WTC11 (cell line): Measurements from ENCODE around the gene MAPKAP1. TPM values are rescaled to one million over a fixed set of nuclear protein-coding genes. Genes with fewer than 3 reads are reported as not detected.

Experiments used
- ATAC-seq: fragments of 200-7000 bp; cut with Tn5 transposase; 2 replicates; pipeline ENCODE4 v1.10.0; 2021; ENCODE audit warnings: mild to moderate bottlenecking, moderate library complexity
- CTCF ChIA-PET: fragments of 300-600 bp; sonication (Branson Sonifier 250); formaldehyde crosslinking; loops from one replicate; lab custom pipeline; 2021; ENCODE audit warnings: antibody characterized with exemption; lab: Charles Lee
- POLR2A ChIA-PET: fragments of 350-600 bp; sonication (Branson Sonifier 250); formaldehyde crosslinking; loops from one replicate; lab custom pipeline; 2021; ENCODE audit warnings: antibody characterized with exemption; lab: Charles Lee
- DNase-seq: peaks from one replicate; pipeline ENCODE4 v3.0.0; 2021; ENCODE audit warnings: low spot score
- H3K27ac Mint-ChIP-seq: 2 replicates; pipeline ENCODE4 v1.8.0; 2021; ENCODE audit warnings: mixed read lengths
- H3K27me3 Mint-ChIP-seq: 2 replicates; pipeline ENCODE4 v1.8.0; 2021; ENCODE audit warnings: low read depth, mild to moderate bottlenecking, moderate library complexity, mixed read lengths
- H3K36me3 Mint-ChIP-seq: 2 replicates; pipeline ENCODE4 v1.8.0; 2021; ENCODE audit warnings: mixed read lengths
- H3K4me1 Mint-ChIP-seq: 2 replicates; pipeline ENCODE4 v1.8.0; 2022; ENCODE audit warnings: mixed read lengths
- H3K4me3 Mint-ChIP-seq: 2 replicates; pipeline ENCODE4 v1.8.0; 2021; ENCODE audit warnings: mild to moderate bottlenecking, moderate library complexity, mixed read lengths
- H3K9me3 Mint-ChIP-seq: 2 replicates; pipeline ENCODE4 v1.8.0; 2021; ENCODE audit warnings: mixed read lengths
- ATF3 ChIP-seq: sonication (generic); formaldehyde crosslinking; conservative IDR thresholded peaks from 2 replicates; pipeline ENCODE4 v1.8.1; 2022; ENCODE audit warnings: mild to moderate bottlenecking, missing genetic modification reagents
- ATF6 ChIP-seq: sonication (generic); formaldehyde crosslinking; IDR thresholded peaks from 2 replicates; pipeline ENCODE4 v1.8.1; 2023; ENCODE audit warnings: mild to moderate bottlenecking, missing genetic modification reagents
- ETV6 ChIP-seq: sonication (generic); formaldehyde crosslinking; IDR thresholded peaks from 2 replicates; pipeline ENCODE4 v1.8.1; 2022; ENCODE audit warnings: mild to moderate bottlenecking, missing genetic modification reagents
- FOXP1 ChIP-seq: sonication (generic); formaldehyde crosslinking; IDR thresholded peaks from 2 replicates; pipeline ENCODE4 v1.8.0; 2022; ENCODE audit warnings: missing genetic modification reagents, mild to moderate bottlenecking, moderate library complexity, borderline replicate concordance
- GABPB1 ChIP-seq: sonication (generic); formaldehyde crosslinking; IDR thresholded peaks from 2 replicates; pipeline ENCODE4 v1.8.1; 2023; ENCODE audit warnings: mild to moderate bottlenecking, missing genetic modification reagents
- MLX ChIP-seq: sonication (generic); formaldehyde crosslinking; IDR thresholded peaks from 2 replicates; pipeline ENCODE4 v1.8.1; 2023; ENCODE audit warnings: mild to moderate bottlenecking, missing genetic modification reagents, moderate library complexity
- MYBL2 ChIP-seq: sonication (generic); formaldehyde crosslinking; IDR thresholded peaks from 2 replicates; pipeline ENCODE4 v1.8.1; 2023; ENCODE audit warnings: mild to moderate bottlenecking, moderate library complexity, missing genetic modification reagents
- NR1H2 ChIP-seq: sonication (generic); formaldehyde crosslinking; IDR thresholded peaks from 2 replicates; pipeline ENCODE4 v1.9.0; 2021; ENCODE audit warnings: mild to moderate bottlenecking, moderate library complexity, missing genetic modification reagents
- NR2C2 ChIP-seq: sonication (generic); formaldehyde crosslinking; IDR thresholded peaks from 2 replicates; pipeline ENCODE4 v1.8.0; 2022; ENCODE audit warnings: mild to moderate bottlenecking, missing genetic modification reagents
- TCF7 ChIP-seq: sonication (generic); formaldehyde crosslinking; IDR thresholded peaks from 2 replicates; pipeline ENCODE4 v1.8.0; 2022; ENCODE audit warnings: mild to moderate bottlenecking, low read depth, missing genetic modification reagents, moderate library complexity
- ZNF138 ChIP-seq: sonication (generic); formaldehyde crosslinking; conservative IDR thresholded peaks from 2 replicates; pipeline ENCODE4 v1.8.1; 2022; ENCODE audit warnings: mild to moderate bottlenecking, moderate library complexity, missing genetic modification reagents
- ZNF232 ChIP-seq: sonication (generic); formaldehyde crosslinking; IDR thresholded peaks from 2 replicates; pipeline ENCODE4 v1.8.0; 2022; ENCODE audit warnings: mild to moderate bottlenecking, missing genetic modification reagents
- ZNF512 ChIP-seq: sonication (generic); formaldehyde crosslinking; IDR thresholded peaks from 2 replicates; pipeline ENCODE4 v1.8.1; 2022; ENCODE audit warnings: missing genetic modification reagents, borderline replicate concordance
- total RNA-seq: library from RNA; stranded (reverse); gene quantifications from 3 replicates; pipeline ENCODE4 v1.2.3, GENCODE V29; 2021
- TF ChIP-seq, protein P1 (sequence below): fragments of 200-600 bp; IDR thresholded peaks from 2 replicates; pipeline ENCODE4 v1.8.0; 2022; ENCODE audit warnings: antibody characterized with exemption
- TF ChIP-seq, protein P2 (sequence below): fragments of 250-450 bp; sonication (Bioruptor Pico); IDR thresholded peaks from 2 replicates; pipeline ENCODE4 v1.8.0; 2021; ENCODE audit warnings: mild to moderate bottlenecking
- TF ChIP-seq, protein P3 (sequence below): sonication (generic); formaldehyde crosslinking; conservative IDR thresholded peaks from 2 replicates; pipeline ENCODE4 v1.8.1; 2023; ENCODE audit warnings: mild to moderate bottlenecking, low read depth, missing genetic modification reagents, moderate library complexity
- TF ChIP-seq, protein P4 (sequence below): sonication (generic); formaldehyde crosslinking; IDR thresholded peaks from 2 replicates; pipeline ENCODE4 v1.8.1; 2022; ENCODE audit warnings: low read depth, missing genetic modification reagents, borderline replicate concordance

MAPKAP1 gene
- total RNA-seq, 1 experiment from 2014 or later = 111 TPM

DNA sequence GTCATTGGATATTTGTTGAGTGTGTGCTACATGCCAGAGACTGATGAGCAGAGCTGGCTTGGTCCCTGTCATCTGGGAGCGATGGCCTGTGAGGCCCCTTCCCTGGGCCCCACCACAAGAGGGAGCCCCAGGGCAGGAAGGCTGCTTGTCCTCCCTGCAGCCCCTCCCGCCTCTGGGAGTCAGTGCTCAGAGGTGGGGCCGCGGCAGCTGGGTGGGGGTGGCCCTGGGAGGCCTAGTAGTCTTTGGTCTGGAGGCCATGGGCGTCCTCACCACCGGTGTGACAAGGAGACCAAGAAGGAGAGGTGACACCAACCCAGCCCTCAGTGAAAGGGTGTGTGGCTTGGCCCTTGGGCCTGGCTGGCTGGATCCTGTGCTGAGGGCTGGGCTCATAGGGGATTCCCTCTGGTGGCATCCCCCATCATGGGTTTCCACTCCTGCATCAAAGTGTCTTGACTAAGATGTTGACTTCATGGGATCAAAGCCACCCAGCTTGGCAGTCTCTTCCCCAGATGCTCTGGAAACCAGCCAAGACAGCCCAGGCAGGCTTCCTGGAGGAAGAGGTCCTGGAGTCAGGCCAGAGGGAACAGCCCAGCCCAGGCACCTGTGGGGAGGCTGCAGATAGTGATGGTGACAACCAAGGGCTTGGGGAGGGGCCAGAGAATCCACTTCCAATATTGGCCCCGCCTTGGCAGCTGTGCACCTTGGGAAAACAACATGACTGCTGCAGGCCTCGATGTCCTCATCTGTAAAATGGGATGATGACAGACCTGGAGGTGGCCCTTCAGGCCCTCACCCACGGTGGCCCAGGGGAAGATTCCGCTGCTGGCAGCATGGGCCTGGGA, 278.7 kb downstream of the MAPKAP1 start:
- H3K4me1 Mint-ChIP-seq = peaks cover 5% of the 10 kb centered on the region
- DNase-seq = peak; percentile 77
- no peaks in the 10 kb centered on the region for H3K9me3 Mint-ChIP-seq
- H3K36me3 Mint-ChIP-seq = no peaks in the 10 kb centered on the region
- H3K27ac Mint-ChIP-seq = no peak overlapping the region
- TF ChIP-seq NR2C2 (CRISPR knock-in tag) (no peak), ATF6 (CRISPR knock-in tag) (no peak)
- TF ChIP-seq, protein P1, sequence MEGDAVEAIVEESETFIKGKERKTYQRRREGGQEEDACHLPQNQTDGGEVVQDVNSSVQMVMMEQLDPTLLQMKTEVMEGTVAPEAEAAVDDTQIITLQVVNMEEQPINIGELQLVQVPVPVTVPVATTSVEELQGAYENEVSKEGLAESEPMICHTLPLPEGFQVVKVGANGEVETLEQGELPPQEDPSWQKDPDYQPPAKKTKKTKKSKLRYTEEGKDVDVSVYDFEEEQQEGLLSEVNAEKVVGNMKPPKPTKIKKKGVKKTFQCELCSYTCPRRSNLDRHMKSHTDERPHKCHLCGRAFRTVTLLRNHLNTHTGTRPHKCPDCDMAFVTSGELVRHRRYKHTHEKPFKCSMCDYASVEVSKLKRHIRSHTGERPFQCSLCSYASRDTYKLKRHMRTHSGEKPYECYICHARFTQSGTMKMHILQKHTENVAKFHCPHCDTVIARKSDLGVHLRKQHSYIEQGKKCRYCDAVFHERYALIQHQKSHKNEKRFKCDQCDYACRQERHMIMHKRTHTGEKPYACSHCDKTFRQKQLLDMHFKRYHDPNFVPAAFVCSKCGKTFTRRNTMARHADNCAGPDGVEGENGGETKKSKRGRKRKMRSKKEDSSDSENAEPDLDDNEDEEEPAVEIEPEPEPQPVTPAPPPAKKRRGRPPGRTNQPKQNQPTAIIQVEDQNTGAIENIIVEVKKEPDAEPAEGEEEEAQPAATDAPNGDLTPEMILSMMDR = peak; percentile 73
- TF ChIP-seq, protein P2, sequence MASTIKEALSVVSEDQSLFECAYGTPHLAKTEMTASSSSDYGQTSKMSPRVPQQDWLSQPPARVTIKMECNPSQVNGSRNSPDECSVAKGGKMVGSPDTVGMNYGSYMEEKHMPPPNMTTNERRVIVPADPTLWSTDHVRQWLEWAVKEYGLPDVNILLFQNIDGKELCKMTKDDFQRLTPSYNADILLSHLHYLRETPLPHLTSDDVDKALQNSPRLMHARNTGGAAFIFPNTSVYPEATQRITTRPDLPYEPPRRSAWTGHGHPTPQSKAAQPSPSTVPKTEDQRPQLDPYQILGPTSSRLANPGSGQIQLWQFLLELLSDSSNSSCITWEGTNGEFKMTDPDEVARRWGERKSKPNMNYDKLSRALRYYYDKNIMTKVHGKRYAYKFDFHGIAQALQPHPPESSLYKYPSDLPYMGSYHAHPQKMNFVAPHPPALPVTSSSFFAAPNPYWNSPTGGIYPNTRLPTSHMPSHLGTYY (CRISPR knock-in tag) = no peak
- TF ChIP-seq, all 79 proteins: peak for 1
- CTCF ChIA-PET = interaction anchor here (1.1 to 2.0 kb wide), 9 partner anchors 21 to 806 kb away, joined by 3 to 7 read pairs (median 4); no protein-coding TSS in a partner anchor
- ATAC-seq = peak; percentile 49
- no peaks in the 10 kb centered on the region for H3K27me3 Mint-ChIP-seq
- no peak overlapping the region for H3K4me3 Mint-ChIP-seq
- POLR2A ChIA-PET = no interaction called here

GRCh38 chr9:125427556-125427955, 279.5 kb downstream of the MAPKAP1 start:
- TF ChIP-seq, protein P3, sequence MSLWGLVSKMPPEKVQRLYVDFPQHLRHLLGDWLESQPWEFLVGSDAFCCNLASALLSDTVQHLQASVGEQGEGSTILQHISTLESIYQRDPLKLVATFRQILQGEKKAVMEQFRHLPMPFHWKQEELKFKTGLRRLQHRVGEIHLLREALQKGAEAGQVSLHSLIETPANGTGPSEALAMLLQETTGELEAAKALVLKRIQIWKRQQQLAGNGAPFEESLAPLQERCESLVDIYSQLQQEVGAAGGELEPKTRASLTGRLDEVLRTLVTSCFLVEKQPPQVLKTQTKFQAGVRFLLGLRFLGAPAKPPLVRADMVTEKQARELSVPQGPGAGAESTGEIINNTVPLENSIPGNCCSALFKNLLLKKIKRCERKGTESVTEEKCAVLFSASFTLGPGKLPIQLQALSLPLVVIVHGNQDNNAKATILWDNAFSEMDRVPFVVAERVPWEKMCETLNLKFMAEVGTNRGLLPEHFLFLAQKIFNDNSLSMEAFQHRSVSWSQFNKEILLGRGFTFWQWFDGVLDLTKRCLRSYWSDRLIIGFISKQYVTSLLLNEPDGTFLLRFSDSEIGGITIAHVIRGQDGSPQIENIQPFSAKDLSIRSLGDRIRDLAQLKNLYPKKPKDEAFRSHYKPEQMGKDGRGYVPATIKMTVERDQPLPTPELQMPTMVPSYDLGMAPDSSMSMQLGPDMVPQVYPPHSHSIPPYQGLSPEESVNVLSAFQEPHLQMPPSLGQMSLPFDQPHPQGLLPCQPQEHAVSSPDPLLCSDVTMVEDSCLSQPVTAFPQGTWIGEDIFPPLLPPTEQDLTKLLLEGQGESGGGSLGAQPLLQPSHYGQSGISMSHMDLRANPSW (CRISPR knock-in tag) = no peak
- TF ChIP-seq ZNF138 = no peak
- TF ChIP-seq MYBL2 (CRISPR knock-in tag) = no peak
- TF ChIP-seq TCF7 (CRISPR knock-in tag) = no peak
- no peak for TF ChIP-seq NR1H2 (CRISPR knock-in tag)
- no peak for TF ChIP-seq GABPB1
- no peak for TF ChIP-seq FOXP1 (CRISPR knock-in tag)
- no peak for TF ChIP-seq ZNF512
- TF ChIP-seq, protein P4, sequence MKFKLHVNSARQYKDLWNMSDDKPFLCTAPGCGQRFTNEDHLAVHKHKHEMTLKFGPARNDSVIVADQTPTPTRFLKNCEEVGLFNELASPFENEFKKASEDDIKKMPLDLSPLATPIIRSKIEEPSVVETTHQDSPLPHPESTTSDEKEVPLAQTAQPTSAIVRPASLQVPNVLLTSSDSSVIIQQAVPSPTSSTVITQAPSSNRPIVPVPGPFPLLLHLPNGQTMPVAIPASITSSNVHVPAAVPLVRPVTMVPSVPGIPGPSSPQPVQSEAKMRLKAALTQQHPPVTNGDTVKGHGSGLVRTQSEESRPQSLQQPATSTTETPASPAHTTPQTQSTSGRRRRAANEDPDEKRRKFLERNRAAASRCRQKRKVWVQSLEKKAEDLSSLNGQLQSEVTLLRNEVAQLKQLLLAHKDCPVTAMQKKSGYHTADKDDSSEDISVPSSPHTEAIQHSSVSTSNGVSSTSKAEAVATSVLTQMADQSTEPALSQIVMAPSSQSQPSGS (CRISPR knock-in tag) = no peak
- TF ChIP-seq MLX (CRISPR knock-in tag) = no peak
- no peak for TF ChIP-seq ZNF232 (CRISPR knock-in tag)
- no peak for TF ChIP-seq ATF3 (CRISPR knock-in tag)
- no peak for TF ChIP-seq ETV6 (CRISPR knock-in tag)
- H3K27me3 Mint-ChIP-seq = no peaks in the 10 kb centered on the region
- no peak overlapping the region for H3K27ac Mint-ChIP-seq
- H3K9me3 Mint-ChIP-seq = no peaks in the 10 kb centered on the region
- no peaks in the 10 kb centered on the region for H3K36me3 Mint-ChIP-seq
- DNase-seq (no peak), ATAC-seq (no peak)
- ChIA-PET POLR2A (no interaction called here), CTCF (interaction anchor here (1.1 to 2.0 kb wide), 12 partner anchors 16 to 806 kb away, joined by 3 to 7 read pairs (median 4); no protein-coding TSS in a partner anchor)
- H3K4me3 Mint-ChIP-seq = no peak overlapping the region
- H3K4me1 Mint-ChIP-seq = peaks cover 5% of the 10 kb centered on the region
